GM19452 (cell line): ENCODE data around the gene LONRF3.
A peak's percentile ranks its signal among the peaks of the same experiment; 100 is the strongest.
"Not testable (repeated sequence)": the region's sequence is repeated elsewhere in the genome, so short reads cannot be mapped to it uniquely, and the experiment has no call there.

Experiments used
- ATAC-seq: cut with Tn5 transposase; IDR thresholded peaks from one replicate; pipeline ENCODE4 v1.9.1; 2021; ENCODE audit not compliant: unreplicated experiment

Gene LONRF3

DNA sequence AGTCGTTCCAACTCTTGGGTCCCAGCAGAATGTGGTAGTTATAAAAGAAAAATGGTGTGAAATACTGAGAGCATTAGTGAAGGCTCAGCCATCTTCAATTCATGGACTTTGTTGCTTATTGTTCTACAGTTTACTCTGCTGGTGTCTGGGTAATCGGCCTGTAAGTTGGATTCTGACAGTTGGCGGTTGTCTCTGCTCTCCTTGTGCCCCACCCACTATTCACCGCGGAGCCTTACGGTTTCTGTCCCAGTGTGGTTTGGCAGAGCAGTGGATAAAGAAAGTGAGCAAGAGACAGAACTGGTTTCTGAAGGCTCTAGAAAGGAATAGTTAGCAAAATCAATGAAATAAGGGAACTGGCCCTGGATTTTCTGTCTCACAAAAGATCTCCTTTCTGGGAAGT is 9.1 kb downstream of the LONRF3 start:
- no peak for ATAC-seq

GRCh38 chrX:118988911-118989310 is 14.5 kb downstream of the LONRF3 start:
- ATAC-seq, result no peak

GRCh38 chrX:118989886-118990285 is 15.5 kb downstream of the LONRF3 start:
- no peak for ATAC-seq

DNA sequence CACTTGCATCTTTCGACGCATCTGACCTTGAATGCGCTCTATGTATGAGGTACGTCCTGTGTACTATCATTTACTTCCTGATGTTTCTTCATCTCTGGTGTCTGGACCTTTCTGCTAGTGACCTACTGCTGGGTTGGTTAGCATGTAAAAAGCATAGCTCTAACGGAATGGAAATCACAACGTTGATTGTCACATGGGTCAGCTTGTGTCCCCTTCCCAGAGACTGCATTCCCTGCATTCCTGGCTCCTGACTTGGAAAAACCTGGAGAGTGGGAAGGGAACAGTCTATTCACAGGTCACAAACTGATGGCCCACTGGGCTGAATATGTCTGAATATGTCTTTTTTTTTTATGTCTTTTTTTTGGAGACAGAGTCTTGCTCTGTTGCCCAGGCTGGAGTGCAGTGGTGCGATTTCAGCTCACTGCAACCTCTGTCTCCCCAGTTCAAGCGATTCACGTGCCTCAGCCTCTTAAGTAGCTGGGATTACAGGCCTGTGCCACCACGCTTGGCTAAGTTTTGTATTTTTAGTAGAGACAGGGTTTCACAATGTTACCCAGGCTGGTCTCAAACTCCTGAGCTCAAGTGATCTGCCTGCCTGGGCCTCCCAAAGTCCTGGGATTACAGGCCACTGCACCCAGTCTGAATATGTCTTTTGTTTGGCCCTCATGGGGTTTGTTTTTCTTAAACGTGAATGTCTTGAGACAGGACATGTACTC is 16.3 kb downstream of the LONRF3 start:
- no peak for ATAC-seq

DNA sequence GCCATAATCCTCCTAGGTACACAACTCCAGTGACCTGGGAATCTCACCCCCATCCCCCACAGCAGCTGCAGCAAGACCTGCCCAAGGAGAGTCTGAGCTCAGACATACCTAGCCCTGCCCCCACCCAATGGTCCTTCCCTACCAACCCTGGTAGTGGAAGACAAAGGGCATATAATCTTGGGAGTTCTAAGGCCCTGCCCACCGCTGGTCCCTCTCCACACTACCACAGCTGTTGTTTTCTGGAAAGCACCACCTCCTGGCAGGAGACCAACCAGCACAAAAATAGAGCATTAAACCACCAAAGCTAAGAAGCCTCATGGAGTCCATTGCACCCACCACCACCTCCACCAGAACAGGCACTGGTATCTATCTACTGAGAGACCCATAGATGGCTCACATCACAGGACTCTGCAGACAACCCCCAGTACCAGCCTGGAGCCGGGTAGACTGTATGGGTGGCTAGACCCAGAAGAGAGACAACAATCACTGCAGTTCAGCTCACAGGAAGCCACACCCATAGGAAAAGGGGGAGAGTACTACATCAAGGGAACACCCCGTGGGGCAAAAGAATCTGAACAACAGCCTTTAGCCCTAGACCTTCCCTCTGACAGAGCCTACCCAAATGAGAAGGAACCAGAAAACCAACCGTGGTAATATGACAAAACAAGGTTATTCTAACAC is 18.2 kb downstream of the LONRF3 start:
- ATAC-seq, result not testable (repeated sequence)

GRCh38 chrX:119003462-119003861 is 29.0 kb downstream of the LONRF3 start:
- no peak for ATAC-seq

DNA sequence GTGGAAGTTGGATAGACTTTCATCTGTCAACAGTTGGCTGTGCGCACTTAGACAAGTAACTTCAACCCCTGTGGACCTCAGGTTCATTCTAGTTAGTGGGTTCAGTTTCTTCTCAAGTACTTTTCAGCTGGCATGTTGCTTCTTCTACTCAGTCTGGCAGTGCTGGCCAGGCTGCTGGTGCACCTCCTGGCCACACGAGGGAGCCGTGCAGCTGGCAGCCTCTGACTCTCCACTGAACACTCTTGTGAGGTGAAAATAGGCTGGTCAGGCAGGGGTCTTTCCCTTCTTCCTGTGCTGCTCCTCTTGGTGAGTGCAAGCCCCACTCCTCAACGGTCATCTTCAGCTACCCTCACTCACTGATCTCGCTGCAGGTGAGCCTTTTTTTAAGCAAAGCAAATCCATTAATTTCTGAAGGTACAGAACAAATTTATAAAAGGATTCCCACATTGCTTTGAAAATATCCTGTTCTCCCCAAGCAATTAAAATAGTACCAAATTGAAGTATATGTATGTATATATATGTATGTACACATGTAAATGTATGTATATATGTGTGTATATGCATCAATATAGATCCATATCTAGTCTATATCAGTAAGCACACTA is 30.6 kb downstream of the LONRF3 start:
- peak; percentile 67 for ATAC-seq

GRCh38 chrX:119007189-119007770 is 32.9 kb downstream of the LONRF3 start:
- ATAC-seq, result no peak

DNA sequence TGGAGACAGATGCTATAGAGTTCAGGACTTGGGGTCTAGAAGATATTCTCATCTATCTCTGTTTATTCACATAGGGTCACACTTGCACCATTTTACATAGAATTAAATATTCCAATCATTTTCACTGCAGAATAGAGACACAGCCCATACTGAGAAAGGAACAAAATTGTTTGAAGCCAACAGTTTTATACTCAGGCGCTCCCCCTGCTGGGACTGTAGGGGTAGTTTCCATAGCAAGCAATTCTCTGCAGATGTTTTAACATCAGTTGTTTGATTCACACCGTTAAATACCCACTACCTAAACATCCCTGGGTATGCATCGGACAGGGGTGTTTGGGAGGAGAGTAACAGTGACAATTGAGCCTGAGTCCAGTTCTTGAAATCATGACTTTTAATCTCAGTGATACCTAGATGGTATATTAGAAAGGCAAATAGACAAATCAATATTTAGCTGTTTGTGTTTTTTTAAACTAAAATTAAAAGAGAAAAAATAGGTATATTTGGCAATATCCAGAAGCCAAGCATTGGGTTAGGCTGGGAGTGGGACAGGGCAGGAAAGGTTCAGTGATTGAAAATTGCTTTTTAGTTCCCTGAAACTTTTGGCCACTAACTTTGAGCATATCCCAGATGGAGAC is 33.8 kb downstream of the LONRF3 start:
- no peak for ATAC-seq

- no peak for ATAC-seq
These were observed 34.7 kb downstream of the LONRF3 start for GRCh38 chrX:119009071-119009470.

GRCh38 chrX:119010491-119010890 is 36.1 kb downstream of the LONRF3 start:
- no peak for ATAC-seq

- no peak for ATAC-seq
These were observed 38.7 kb downstream of the LONRF3 start for GRCh38 chrX:119013164-119013563.

DNA sequence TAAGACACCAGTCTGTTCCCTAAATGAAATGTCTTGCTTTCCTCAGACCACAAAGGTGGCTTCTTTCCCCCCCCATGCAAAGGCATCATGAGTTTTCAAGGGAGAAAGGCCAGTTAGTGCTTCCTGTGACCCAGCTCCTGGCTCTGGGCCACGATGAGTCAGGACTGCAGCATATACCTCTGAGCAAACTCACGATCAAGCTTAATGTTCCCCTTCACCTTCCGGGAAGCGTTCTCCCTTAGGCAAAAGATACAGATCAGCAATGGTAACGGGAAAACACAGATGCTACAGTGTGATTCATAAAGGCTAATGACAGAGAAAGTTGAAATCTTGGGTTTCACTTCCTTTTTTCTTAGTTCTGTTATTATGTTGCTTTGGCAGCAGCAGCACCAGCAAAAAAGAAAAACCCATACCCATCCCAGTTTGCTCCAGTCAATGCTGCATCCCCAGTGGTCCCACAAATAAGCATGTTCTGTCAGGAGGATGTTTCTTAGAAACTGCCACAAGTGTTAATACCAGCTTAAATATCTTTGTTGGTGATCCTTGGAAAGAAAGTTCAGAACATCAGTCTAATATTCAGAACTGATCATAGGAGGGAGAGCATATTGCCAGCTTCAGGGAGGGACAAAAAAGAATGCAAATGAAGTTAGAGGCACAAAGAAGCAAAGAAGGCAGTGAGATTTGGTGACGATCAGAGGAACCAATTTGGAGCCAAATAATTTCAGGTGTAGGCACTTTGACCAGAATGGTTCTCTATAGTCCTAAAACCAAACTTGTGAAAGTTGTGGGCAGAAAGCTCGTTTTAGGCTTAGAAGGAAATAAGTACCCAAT is 41.2 kb downstream of the LONRF3 start:
- peak; percentile 96 for ATAC-seq

DNA sequence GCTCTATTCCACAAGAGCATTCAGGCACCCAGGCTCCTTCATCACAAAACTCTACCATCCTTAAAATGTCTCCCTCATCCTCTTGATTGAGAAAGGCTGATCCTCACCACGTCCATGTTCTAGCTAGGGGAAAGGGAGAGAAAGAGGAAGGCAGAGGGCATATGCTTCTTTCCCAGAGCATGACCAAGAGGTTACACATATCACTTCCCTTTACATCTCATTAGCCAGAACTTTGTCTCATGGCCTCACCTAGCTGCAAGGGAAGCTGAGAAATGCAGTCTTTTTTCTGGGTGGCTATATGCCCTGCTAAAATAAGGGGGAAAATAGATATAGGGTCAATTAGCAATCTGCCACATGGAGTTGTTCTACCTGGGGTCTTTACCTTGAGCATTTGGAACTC is 42.7 kb downstream of the LONRF3 start:
- no peak for ATAC-seq

DNA sequence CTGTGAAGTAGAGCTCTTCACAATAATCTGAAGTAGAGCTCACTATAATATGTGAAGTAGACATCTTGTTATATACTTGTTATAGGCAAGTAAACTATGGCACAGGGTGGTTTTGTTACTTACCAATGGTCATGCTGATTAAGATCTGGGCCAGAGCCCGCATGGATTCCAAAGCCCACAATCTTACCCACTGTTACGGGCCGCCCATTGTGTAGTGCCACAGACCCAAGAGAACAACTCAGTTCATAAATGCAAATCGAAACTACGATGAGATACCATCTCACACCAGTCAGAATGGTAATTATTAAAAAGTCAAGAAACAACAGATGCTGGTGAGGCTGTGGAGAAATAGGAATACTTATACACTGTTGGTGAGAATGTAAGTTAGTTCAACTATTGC is 51.5 kb downstream of the LONRF3 start:
- no peak for ATAC-seq

DNA sequence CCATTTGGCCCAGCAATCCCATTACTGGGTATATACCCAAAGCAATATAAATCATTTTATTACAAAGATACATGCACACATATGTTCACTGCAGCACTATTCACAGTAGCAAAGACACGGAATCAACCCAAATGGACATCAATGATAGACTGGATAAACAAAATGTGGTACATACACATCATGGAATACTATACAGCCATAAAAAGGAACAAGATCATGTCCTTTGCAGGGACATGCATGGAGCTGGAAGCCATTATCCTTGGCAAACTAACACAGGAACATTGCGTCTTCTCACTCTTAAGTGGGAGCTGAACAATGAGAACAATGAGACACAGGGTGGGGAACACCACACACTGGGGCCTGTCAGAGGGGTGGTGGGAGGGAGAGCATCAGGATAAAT is 51.9 kb downstream of the LONRF3 start:
- not testable (repeated sequence) for ATAC-seq

GRCh38 chrX:119027960-119028732 is 53.7 kb downstream of the LONRF3 start:
- not testable (repeated sequence) for ATAC-seq

GRCh38 chrX:119028733-119029330 is 54.4 kb downstream of the LONRF3 start:
- no peak for ATAC-seq

DNA sequence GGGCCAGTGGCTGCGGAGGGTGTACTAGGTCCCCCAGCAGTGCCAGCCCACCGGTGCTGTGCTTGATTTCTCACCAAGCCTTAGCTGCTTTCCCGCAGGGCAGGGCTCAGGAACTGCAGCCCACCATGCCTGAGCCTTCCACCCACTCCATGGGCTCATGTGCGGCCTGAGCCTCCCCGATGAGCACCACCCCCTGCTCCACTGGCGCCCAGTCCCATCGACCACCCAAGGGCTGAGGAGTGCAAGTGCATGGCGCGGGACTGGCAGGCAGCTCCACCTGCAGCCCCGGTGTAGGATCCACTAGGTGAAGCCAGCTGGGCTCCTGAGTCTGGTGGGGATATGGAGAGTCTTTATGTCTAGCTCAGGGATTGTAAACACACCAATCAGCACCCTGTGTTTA is 55.2 kb downstream of the LONRF3 start:
- ATAC-seq, result not testable (repeated sequence)
